H9 (cell line): ENCODE measurements around the gene MORF4L1. TPM values are rescaled to one million over a fixed set of nuclear protein-coding genes. Genes with fewer than 3 reads are reported as not detected.
A peak's percentile ranks its signal among the peaks of the same experiment; 100 is the strongest.

Source experiments
- DNase-seq: peaks from one replicate; pipeline ENCODE4 v3.0.0-alpha.2; 2017
- H2AFZ ChIP-seq: one replicate; pipeline ENCODE4 v1.6.1; 2013; ENCODE audit warnings: mild to moderate bottlenecking, low read length, control low read depth, moderate library complexity
- H2AK5ac ChIP-seq: 2 replicates; pipeline ENCODE4 v1.6.1; 2013; ENCODE audit warnings: low read length, control low read depth, mixed read lengths; ENCODE audit not compliant: insufficient read length
- H2BK120ac ChIP-seq: one replicate; pipeline ENCODE4 v1.6.1; 2013; ENCODE audit warnings: low read depth, mild to moderate bottlenecking, low read length, control low read depth, inconsistent platforms; ENCODE audit not compliant: poor library complexity, severe bottlenecking
- H2BK12ac ChIP-seq: 2 replicates; pipeline ENCODE4 v1.6.1; 2013; ENCODE audit warnings: low read length, control low read depth, mixed read lengths, low read depth; ENCODE audit not compliant: insufficient read length
- H2BK15ac ChIP-seq: 2 replicates; pipeline ENCODE4 v1.6.1; 2013; ENCODE audit warnings: low read depth, low read length, control low read depth
- H2BK20ac ChIP-seq: one replicate; pipeline ENCODE4 v1.6.1; 2013; ENCODE audit warnings: low read depth, mild to moderate bottlenecking, low read length, control low read depth, inconsistent platforms; ENCODE audit not compliant: poor library complexity, severe bottlenecking
- H2BK5ac ChIP-seq: 2 replicates; pipeline ENCODE4 v1.6.1; 2013; ENCODE audit warnings: low read length, control low read depth, mixed read lengths; ENCODE audit not compliant: insufficient read length
- H3K14ac ChIP-seq: 2 replicates; pipeline ENCODE4 v1.6.1; 2013; ENCODE audit warnings: low read length, control low read depth; ENCODE audit not compliant: insufficient read depth
- H3K18ac ChIP-seq: 2 replicates; pipeline ENCODE4 v1.6.1; 2013; ENCODE audit warnings: low read depth, mild to moderate bottlenecking, mixed read lengths, low read length, control low read depth; ENCODE audit not compliant: insufficient read length
- H3K23ac ChIP-seq: 2 replicates; pipeline ENCODE4 v1.6.1; 2013; ENCODE audit warnings: low read length, control low read depth, mixed read lengths, low read depth; ENCODE audit not compliant: insufficient read length
- H3K23me2 ChIP-seq: 2 replicates; pipeline ENCODE4 v1.6.1; 2013; ENCODE audit warnings: low read depth, mild to moderate bottlenecking, mixed read lengths, low read length, control low read depth; ENCODE audit not compliant: insufficient read length, poor library complexity, severe bottlenecking
- H3K27ac ChIP-seq: 2 replicates; pipeline ENCODE4 v1.5.1; 2013; ENCODE audit warnings: low read length, control low read depth, mixed read lengths, low read depth; ENCODE audit not compliant: insufficient read length
- H3K27me3 ChIP-seq: 2 replicates; pipeline ENCODE4 v1.6.1; 2013; ENCODE audit warnings: low read length, control low read depth, inconsistent platforms; ENCODE audit not compliant: insufficient read depth
- H3K4ac ChIP-seq: 2 replicates; pipeline ENCODE4 v1.6.1; 2013; ENCODE audit warnings: low read depth, mild to moderate bottlenecking, control low read depth, inconsistent platforms, low read length, moderate library complexity
- H3K4me1 ChIP-seq: 2 replicates; pipeline ENCODE4 v1.6.1; 2013; ENCODE audit warnings: low read length, control low read depth, inconsistent platforms; ENCODE audit not compliant: insufficient read depth
- H3K4me2 ChIP-seq: 2 replicates; pipeline ENCODE4 v1.6.1; 2013; ENCODE audit warnings: low read length, control low read depth, mixed read lengths; ENCODE audit not compliant: insufficient read length, insufficient read depth
- H3K56ac ChIP-seq: 2 replicates; pipeline ENCODE4 v1.6.1; 2013; ENCODE audit warnings: low read depth, mild to moderate bottlenecking, mixed read lengths, low read length, control low read depth; ENCODE audit not compliant: insufficient read length
- H3K79me1 ChIP-seq: 2 replicates; pipeline ENCODE4 v1.6.1; 2013; ENCODE audit warnings: low read depth, mild to moderate bottlenecking, moderate library complexity, low read length, control low read depth, inconsistent platforms; ENCODE audit not compliant: insufficient read depth, poor library complexity, severe bottlenecking
- H3K79me2 ChIP-seq: 2 replicates; pipeline ENCODE4 v1.6.1; 2013; ENCODE audit warnings: low read length, control low read depth, inconsistent platforms; ENCODE audit not compliant: insufficient read depth
- H3K9ac ChIP-seq: 2 replicates; pipeline ENCODE4 v1.6.1; 2013; ENCODE audit warnings: low read length, control low read depth, mixed read lengths; ENCODE audit not compliant: insufficient read length; ENCODE audit errors: extremely low read depth
- H3K9me3 ChIP-seq: one replicate; pipeline ENCODE4 v1.6.1; 2013; ENCODE audit warnings: low read depth, low read length, inconsistent platforms; ENCODE audit not compliant: control insufficient read depth
- H3T11ph ChIP-seq: one replicate; pipeline ENCODE4 v1.6.1; 2013; ENCODE audit warnings: mild to moderate bottlenecking, low read length, control low read depth, inconsistent platforms
- H4K20me1 ChIP-seq: one replicate; pipeline ENCODE4 v1.6.1; 2013; ENCODE audit not compliant: control insufficient read depth, insufficient read length, insufficient read depth
- H4K5ac ChIP-seq: 2 replicates; pipeline ENCODE4 v1.6.1; 2013; ENCODE audit warnings: low read depth, mild to moderate bottlenecking, mixed read lengths, low read length, control low read depth; ENCODE audit not compliant: insufficient read length
- H4K8ac ChIP-seq: replicated peaks from 2 replicates; pipeline ENCODE4 v1.6.1; 2013; ENCODE audit warnings: low read length, control low read depth, mixed read lengths, low read depth; ENCODE audit not compliant: insufficient read length
- H4K91ac ChIP-seq: 2 replicates; pipeline ENCODE4 v1.6.1; 2013; ENCODE audit warnings: low read depth, mild to moderate bottlenecking, moderate library complexity, mixed read lengths, low read length, control low read depth; ENCODE audit not compliant: insufficient read length
- H3K27ac Mint-ChIP-seq, 3 experiments: 2 replicates in 2 of 3; 3 replicates in 1 of 3; pipeline ENCODE4 v1.8.0; 2020 to 2021; ENCODE audit warnings: mixed read lengths in 3 of 3, mild to moderate bottlenecking in 1 of 3, moderate library complexity in 1 of 3
- H3K27me3 Mint-ChIP-seq: 2 replicates; pipeline ENCODE4 v1.8.0; 2021; ENCODE audit warnings: low read depth, mild to moderate bottlenecking, moderate library complexity, mixed read lengths
- H3K36me3 Mint-ChIP-seq, 3 experiments: 2 replicates in 2 of 3; 3 replicates in 1 of 3; pipeline ENCODE4 v1.8.0; 2020 to 2021; ENCODE audit warnings: low read depth in 3 of 3, mixed read lengths in 3 of 3; ENCODE audit not compliant: insufficient read depth in 1 of 3
- H3K4me1 Mint-ChIP-seq, 2 experiments: 2 replicates each; pipeline ENCODE4 v1.8.0; 2020; ENCODE audit warnings: mixed read lengths in 2 of 2
- H3K4me3 Mint-ChIP-seq, 2 experiments: 2 replicates in 1 of 2; 3 replicates in 1 of 2; pipeline ENCODE4 v1.8.0; 2020 to 2021; ENCODE audit warnings: mild to moderate bottlenecking in 2 of 2, mixed read lengths in 2 of 2, moderate library complexity in 1 of 2
- H3K9me3 Mint-ChIP-seq, 2 experiments: 2 replicates in 1 of 2; 3 replicates in 1 of 2; pipeline ENCODE4 v1.8.0; 2020; ENCODE audit warnings: mild to moderate bottlenecking in 2 of 2, mixed read lengths in 2 of 2, moderate library complexity in 1 of 2
- CTCF ChIP-seq: fragments of 200-600 bp; sonication (generic); conservative IDR thresholded peaks from 3 replicates; pipeline ENCODE4 v1.8.0; 2021; ENCODE audit warnings: antibody characterized with exemption, mild to moderate bottlenecking
- WGBS: extraction: QIAGEN DNeasy Blood & Tissue Kit; methylation state at CpG from one replicate; pipeline ENCODE4 v1.1.7; 2013; ENCODE audit warnings: missing lambda C conversion rate, low lambda C conversion rate, mixed read lengths; ENCODE audit not compliant: insufficient read length; ENCODE audit errors: extremely low coverage; 5-methylcytosine and 5-hydroxymethylcytosine counted together
- total RNA-seq: library from RNA; stranded (reverse); gene quantifications from 2 replicates; pipeline ENCODE4 v1.2.1, GENCODE V29; 2021

The MORF4L1 gene
- total RNA-seq, 1 experiment from 2014 or later, result 544 TPM

- H3K4ac ChIP-seq, result no peak overlapping the region; the same call in 1 of the 2 replicates
- peaks cover 3 to 5% of the 10 kb centered on the region in 2 experiments; a peak in 3 of 5 replicates for H3K9me3 Mint-ChIP-seq
- H3K4me2 ChIP-seq, result peak overlapping the region; percentile 44
- no peaks in the 10 kb centered on the region for H3K4me1 ChIP-seq
- TF ChIP-seq CTCF, result no peak
- no peak overlapping the region for H4K8ac ChIP-seq
- H3K27ac Mint-ChIP-seq, result peak overlapping the region; percentile 100
- WGBS, result no CpG with 5 or more reads among the region's 38 CpGs
- peak overlapping the region; percentile 53 for H3K56ac ChIP-seq
- H3K27me3 ChIP-seq, result no peaks in the 10 kb centered on the region
- no peak overlapping the region for H2BK15ac ChIP-seq
- H2AK5ac ChIP-seq, result no peak overlapping the region
- H2BK5ac ChIP-seq, result no peak overlapping the region
- H3K36me3 Mint-ChIP-seq, result peaks cover 5 to 22% (median 10%) of the 10 kb centered on the region in 3 experiments; a peak in 6 of 7 replicates
- no peaks in the 10 kb centered on the region for H4K20me1 ChIP-seq
- H3K79me1 ChIP-seq, result no peaks in the 10 kb centered on the region
- peak overlapping the region; percentile 100 for H3K27ac ChIP-seq
- peaks cover 36 to 50% of the 10 kb centered on the region in 2 experiments for H3K4me1 Mint-ChIP-seq
- H3K4me3 Mint-ChIP-seq, result peak overlapping the region; percentile 99 to 100
- no peak overlapping the region for H2BK120ac ChIP-seq
- no peak overlapping the region for H2BK12ac ChIP-seq
- H3K79me2 ChIP-seq, result peaks cover 53% of the 10 kb centered on the region
- no peak overlapping the region for H2AFZ ChIP-seq
- peak overlapping the region; percentile 59; the same call in 1 of the 2 replicates for H3K14ac ChIP-seq
- peaks cover 6% of the 10 kb centered on the region for H3K23me2 ChIP-seq
- H3K18ac ChIP-seq, result peak overlapping the region; percentile 100
- no peak overlapping the region for H4K5ac ChIP-seq
- H3T11ph ChIP-seq, result peak overlapping the region; percentile 42
- H4K91ac ChIP-seq, result no peak overlapping the region
- DNase-seq, result no peak
- no peaks in the 10 kb centered on the region; the same call in 1 of the 2 replicates for H3K27me3 Mint-ChIP-seq
- no peaks in the 10 kb centered on the region for H3K9me3 ChIP-seq
- H2BK20ac ChIP-seq, result no peak overlapping the region
- H3K23ac ChIP-seq, result no peak overlapping the region
- H3K9ac ChIP-seq, result peak overlapping the region; percentile 100
Measured at GRCh38 chr15:78873793-78874765, 1.4 kb downstream of the MORF4L1 start.
